H9 (cell line): ENCODE data around the gene TNP2. TPM values are rescaled to one million over a fixed set of nuclear protein-coding genes. Genes with fewer than 3 reads are reported as not detected.

Experiments used
- DNase-seq: peaks from one replicate; pipeline ENCODE4 v3.0.0-alpha.2; 2017
- H2AFZ ChIP-seq: one replicate; pipeline ENCODE4 v1.6.1; 2013; ENCODE audit warnings: mild to moderate bottlenecking, low read length, control low read depth, moderate library complexity
- H2AK5ac ChIP-seq: 2 replicates; pipeline ENCODE4 v1.6.1; 2013; ENCODE audit warnings: low read length, control low read depth, mixed read lengths; ENCODE audit not compliant: insufficient read length
- H2BK120ac ChIP-seq: one replicate; pipeline ENCODE4 v1.6.1; 2013; ENCODE audit warnings: low read depth, mild to moderate bottlenecking, low read length, control low read depth, inconsistent platforms; ENCODE audit not compliant: poor library complexity, severe bottlenecking
- H2BK12ac ChIP-seq: 2 replicates; pipeline ENCODE4 v1.6.1; 2013; ENCODE audit warnings: low read length, control low read depth, mixed read lengths, low read depth; ENCODE audit not compliant: insufficient read length
- H2BK15ac ChIP-seq: 2 replicates; pipeline ENCODE4 v1.6.1; 2013; ENCODE audit warnings: low read depth, low read length, control low read depth
- H2BK20ac ChIP-seq: one replicate; pipeline ENCODE4 v1.6.1; 2013; ENCODE audit warnings: low read depth, mild to moderate bottlenecking, low read length, control low read depth, inconsistent platforms; ENCODE audit not compliant: poor library complexity, severe bottlenecking
- H2BK5ac ChIP-seq: 2 replicates; pipeline ENCODE4 v1.6.1; 2013; ENCODE audit warnings: low read length, control low read depth, mixed read lengths; ENCODE audit not compliant: insufficient read length
- H3K14ac ChIP-seq: 2 replicates; pipeline ENCODE4 v1.6.1; 2013; ENCODE audit warnings: low read length, control low read depth; ENCODE audit not compliant: insufficient read depth
- H3K18ac ChIP-seq: 2 replicates; pipeline ENCODE4 v1.6.1; 2013; ENCODE audit warnings: low read depth, mild to moderate bottlenecking, mixed read lengths, low read length, control low read depth; ENCODE audit not compliant: insufficient read length
- H3K23ac ChIP-seq: 2 replicates; pipeline ENCODE4 v1.6.1; 2013; ENCODE audit warnings: low read length, control low read depth, mixed read lengths, low read depth; ENCODE audit not compliant: insufficient read length
- H3K23me2 ChIP-seq: 2 replicates; pipeline ENCODE4 v1.6.1; 2013; ENCODE audit warnings: low read depth, mild to moderate bottlenecking, mixed read lengths, low read length, control low read depth; ENCODE audit not compliant: insufficient read length, poor library complexity, severe bottlenecking
- H3K27ac ChIP-seq: 2 replicates; pipeline ENCODE4 v1.5.1; 2013; ENCODE audit warnings: low read length, control low read depth, mixed read lengths, low read depth; ENCODE audit not compliant: insufficient read length
- H3K27me3 ChIP-seq: 2 replicates; pipeline ENCODE4 v1.6.1; 2013; ENCODE audit warnings: low read length, control low read depth, inconsistent platforms; ENCODE audit not compliant: insufficient read depth
- H3K4ac ChIP-seq: 2 replicates; pipeline ENCODE4 v1.6.1; 2013; ENCODE audit warnings: low read depth, mild to moderate bottlenecking, control low read depth, inconsistent platforms, low read length, moderate library complexity
- H3K4me1 ChIP-seq: 2 replicates; pipeline ENCODE4 v1.6.1; 2013; ENCODE audit warnings: low read length, control low read depth, inconsistent platforms; ENCODE audit not compliant: insufficient read depth
- H3K4me2 ChIP-seq: 2 replicates; pipeline ENCODE4 v1.6.1; 2013; ENCODE audit warnings: low read length, control low read depth, mixed read lengths; ENCODE audit not compliant: insufficient read length, insufficient read depth
- H3K56ac ChIP-seq: 2 replicates; pipeline ENCODE4 v1.6.1; 2013; ENCODE audit warnings: low read depth, mild to moderate bottlenecking, mixed read lengths, low read length, control low read depth; ENCODE audit not compliant: insufficient read length
- H3K79me1 ChIP-seq: 2 replicates; pipeline ENCODE4 v1.6.1; 2013; ENCODE audit warnings: low read depth, mild to moderate bottlenecking, moderate library complexity, low read length, control low read depth, inconsistent platforms; ENCODE audit not compliant: insufficient read depth, poor library complexity, severe bottlenecking
- H3K79me2 ChIP-seq: 2 replicates; pipeline ENCODE4 v1.6.1; 2013; ENCODE audit warnings: low read length, control low read depth, inconsistent platforms; ENCODE audit not compliant: insufficient read depth
- H3K9ac ChIP-seq: 2 replicates; pipeline ENCODE4 v1.6.1; 2013; ENCODE audit warnings: low read length, control low read depth, mixed read lengths; ENCODE audit not compliant: insufficient read length; ENCODE audit errors: extremely low read depth
- H3K9me3 ChIP-seq: one replicate; pipeline ENCODE4 v1.6.1; 2013; ENCODE audit warnings: low read depth, low read length, inconsistent platforms; ENCODE audit not compliant: control insufficient read depth
- H3T11ph ChIP-seq: one replicate; pipeline ENCODE4 v1.6.1; 2013; ENCODE audit warnings: mild to moderate bottlenecking, low read length, control low read depth, inconsistent platforms
- H4K20me1 ChIP-seq: one replicate; pipeline ENCODE4 v1.6.1; 2013; ENCODE audit not compliant: control insufficient read depth, insufficient read length, insufficient read depth
- H4K5ac ChIP-seq: 2 replicates; pipeline ENCODE4 v1.6.1; 2013; ENCODE audit warnings: low read depth, mild to moderate bottlenecking, mixed read lengths, low read length, control low read depth; ENCODE audit not compliant: insufficient read length
- H4K8ac ChIP-seq: replicated peaks from 2 replicates; pipeline ENCODE4 v1.6.1; 2013; ENCODE audit warnings: low read length, control low read depth, mixed read lengths, low read depth; ENCODE audit not compliant: insufficient read length
- H4K91ac ChIP-seq: 2 replicates; pipeline ENCODE4 v1.6.1; 2013; ENCODE audit warnings: low read depth, mild to moderate bottlenecking, moderate library complexity, mixed read lengths, low read length, control low read depth; ENCODE audit not compliant: insufficient read length
- H3K27ac Mint-ChIP-seq, 3 experiments: 2 replicates in 2 of 3; 3 replicates in 1 of 3; pipeline ENCODE4 v1.8.0; 2020 to 2021; ENCODE audit warnings: mixed read lengths in 3 of 3, mild to moderate bottlenecking in 1 of 3, moderate library complexity in 1 of 3
- H3K27me3 Mint-ChIP-seq: 2 replicates; pipeline ENCODE4 v1.8.0; 2021; ENCODE audit warnings: low read depth, mild to moderate bottlenecking, moderate library complexity, mixed read lengths
- H3K36me3 Mint-ChIP-seq, 3 experiments: 2 replicates in 2 of 3; 3 replicates in 1 of 3; pipeline ENCODE4 v1.8.0; 2020 to 2021; ENCODE audit warnings: low read depth in 3 of 3, mixed read lengths in 3 of 3; ENCODE audit not compliant: insufficient read depth in 1 of 3
- H3K4me1 Mint-ChIP-seq, 2 experiments: 2 replicates each; pipeline ENCODE4 v1.8.0; 2020; ENCODE audit warnings: mixed read lengths in 2 of 2
- H3K4me3 Mint-ChIP-seq, 2 experiments: 2 replicates in 1 of 2; 3 replicates in 1 of 2; pipeline ENCODE4 v1.8.0; 2020 to 2021; ENCODE audit warnings: mild to moderate bottlenecking in 2 of 2, mixed read lengths in 2 of 2, moderate library complexity in 1 of 2
- H3K9me3 Mint-ChIP-seq, 2 experiments: 2 replicates in 1 of 2; 3 replicates in 1 of 2; pipeline ENCODE4 v1.8.0; 2020; ENCODE audit warnings: mild to moderate bottlenecking in 2 of 2, mixed read lengths in 2 of 2, moderate library complexity in 1 of 2
- WGBS: extraction: QIAGEN DNeasy Blood & Tissue Kit; methylation state at CpG from one replicate; pipeline ENCODE4 v1.1.7; 2013; ENCODE audit warnings: missing lambda C conversion rate, low lambda C conversion rate, mixed read lengths; ENCODE audit not compliant: insufficient read length; ENCODE audit errors: extremely low coverage; 5-methylcytosine and 5-hydroxymethylcytosine counted together
- total RNA-seq: library from RNA; stranded (reverse); gene quantifications from 2 replicates; pipeline ENCODE4 v1.2.1, GENCODE V29; 2021
- TF ChIP-seq, protein P1 (sequence below): fragments of 200-600 bp; sonication (generic); conservative IDR thresholded peaks from 3 replicates; pipeline ENCODE4 v1.8.0; 2021; ENCODE audit warnings: antibody characterized with exemption, mild to moderate bottlenecking

Gene TNP2
- total RNA-seq, 1 experiment from 2014 or later, result not detected

DNA sequence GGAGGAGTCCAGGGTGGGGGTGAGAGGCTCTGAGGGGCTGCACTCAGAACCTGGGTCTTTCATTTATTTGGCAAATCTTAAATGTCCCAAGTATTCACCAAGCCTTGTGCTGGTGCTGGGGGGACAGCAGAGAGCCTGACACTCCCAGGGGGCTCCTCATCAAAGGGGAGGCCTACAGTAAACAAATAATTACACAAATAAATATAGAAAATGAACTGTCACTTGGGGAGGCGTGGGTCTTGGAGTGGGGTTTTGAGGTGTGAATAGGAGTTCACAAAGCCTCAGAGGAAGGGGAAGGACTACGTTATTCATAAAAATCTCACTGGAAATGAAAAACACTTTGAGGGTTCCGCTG is 27.2 kb upstream of the TNP2 start:
- H3K79me1 ChIP-seq, result no peaks in the 10 kb centered on the region
- H4K20me1 ChIP-seq, result no peaks in the 10 kb centered on the region
- H2BK20ac ChIP-seq, result no peak overlapping the region
- H2BK120ac ChIP-seq, result no peak overlapping the region
- DNase-seq, result no peak
- H4K8ac ChIP-seq, result no peak overlapping the region
- H4K91ac ChIP-seq, result no peak overlapping the region
- no peak overlapping the region for H2BK12ac ChIP-seq
- H3K4ac ChIP-seq, result no peak overlapping the region
- H3K9me3 ChIP-seq, result no peaks in the 10 kb centered on the region
- no peak overlapping the region for H3K18ac ChIP-seq
- no peaks in the 10 kb centered on the region for H3K79me2 ChIP-seq
- H3K9me3 Mint-ChIP-seq, result no peaks in the 10 kb centered on the region
- H3K9ac ChIP-seq, result no peak overlapping the region
- H3K4me1 ChIP-seq, result peaks cover 5% of the 10 kb centered on the region; the same call in 1 of the 2 replicates
- no peak overlapping the region for H3K4me2 ChIP-seq
- H2BK5ac ChIP-seq, result no peak overlapping the region
- WGBS, result no CpG with 5 or more reads among the region's 3 CpGs
- no peak overlapping the region for H3K4me3 Mint-ChIP-seq
- H2AK5ac ChIP-seq, result no peak overlapping the region
- H4K5ac ChIP-seq, result no peak overlapping the region
- peak overlapping the region in 1 of 3 experiments; percentile 67; a peak in 2 of 7 replicates for H3K27ac Mint-ChIP-seq
- no peaks in the 10 kb centered on the region for H3K36me3 Mint-ChIP-seq
- H3K27me3 Mint-ChIP-seq, result no peaks in the 10 kb centered on the region
- no peak overlapping the region for H2AFZ ChIP-seq
- TF ChIP-seq, protein P1, sequence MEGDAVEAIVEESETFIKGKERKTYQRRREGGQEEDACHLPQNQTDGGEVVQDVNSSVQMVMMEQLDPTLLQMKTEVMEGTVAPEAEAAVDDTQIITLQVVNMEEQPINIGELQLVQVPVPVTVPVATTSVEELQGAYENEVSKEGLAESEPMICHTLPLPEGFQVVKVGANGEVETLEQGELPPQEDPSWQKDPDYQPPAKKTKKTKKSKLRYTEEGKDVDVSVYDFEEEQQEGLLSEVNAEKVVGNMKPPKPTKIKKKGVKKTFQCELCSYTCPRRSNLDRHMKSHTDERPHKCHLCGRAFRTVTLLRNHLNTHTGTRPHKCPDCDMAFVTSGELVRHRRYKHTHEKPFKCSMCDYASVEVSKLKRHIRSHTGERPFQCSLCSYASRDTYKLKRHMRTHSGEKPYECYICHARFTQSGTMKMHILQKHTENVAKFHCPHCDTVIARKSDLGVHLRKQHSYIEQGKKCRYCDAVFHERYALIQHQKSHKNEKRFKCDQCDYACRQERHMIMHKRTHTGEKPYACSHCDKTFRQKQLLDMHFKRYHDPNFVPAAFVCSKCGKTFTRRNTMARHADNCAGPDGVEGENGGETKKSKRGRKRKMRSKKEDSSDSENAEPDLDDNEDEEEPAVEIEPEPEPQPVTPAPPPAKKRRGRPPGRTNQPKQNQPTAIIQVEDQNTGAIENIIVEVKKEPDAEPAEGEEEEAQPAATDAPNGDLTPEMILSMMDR, result no peak
- no peak overlapping the region for H2BK15ac ChIP-seq
- no peak overlapping the region for H3K27ac ChIP-seq
- no peaks in the 10 kb centered on the region for H3K27me3 ChIP-seq
- no peaks in the 10 kb centered on the region for H3K23me2 ChIP-seq
- no peak overlapping the region for H3K14ac ChIP-seq
- no peak overlapping the region for H3T11ph ChIP-seq
- peaks cover 24 to 28% of the 10 kb centered on the region in 2 experiments for H3K4me1 Mint-ChIP-seq
- H3K56ac ChIP-seq, result no peak overlapping the region
- no peak overlapping the region for H3K23ac ChIP-seq
